ENCODE data around the gene RGS7.

GRCh38 chr1:241317676-241318075 lies 39.3 kb downstream of the RGS7 start:
- TF ChIP-seq CTCF (IDR thresholded peaks at IDR 0.05) (no peak), POLR2A (IDR thresholded peaks at IDR 0.05; ENCODE audit: low read length) (no peak)
